ENCODE measurements around the gene CWC27.

Gene CWC27

GRCh38 chr5:64768358-64769312, at the start of gene CWC27, which contains the start of gene SREK1IP1:
Gene CWC27, plus strand, starts transcription at chr5:64768930. Its CDS starts 217 bp downstream, at chr5:64769147.
Gene SREK1IP1, minus strand, starts transcription at chr5:64768691. Its CDS starts 174 bp downstream, at chr5:64768517.
- DNase-seq (ENCODE audit: low read depth, low spot score): peak; percentile 63
- H3K27ac ChIP-seq: peak within 1 kb of the TSS; percentile 97

- DNase-seq (ENCODE audit: low read depth, low spot score): no peak
- H3K27ac ChIP-seq: no peak overlapping the region
These were observed 46.1 kb upstream of the CWC27 start for GRCh38 chr5:64722588-64722987.

GRCh38 chr5:64727150-64727549, 41.6 kb upstream of the CWC27 start:
- no peak for DNase-seq (ENCODE audit: low read depth, low spot score)
- no peak overlapping the region for H3K27ac ChIP-seq

- H3K27ac ChIP-seq: no peak overlapping the region
- no peak for DNase-seq (ENCODE audit: low read depth, low spot score)
These were observed 26.3 kb upstream of the CWC27 start for GRCh38 chr5:64742411-64742810.

- H3K27ac ChIP-seq: no peak overlapping the region
- no peak for DNase-seq (ENCODE audit: low read depth, low spot score)
These were observed 25.9 kb upstream of the CWC27 start for GRCh38 chr5:64742821-64743220.

- no peak overlapping the region for H3K27ac ChIP-seq
- no peak for DNase-seq (ENCODE audit: low read depth, low spot score)
These were observed 23.8 kb upstream of the CWC27 start for GRCh38 chr5:64744914-64745313.

- H3K27ac ChIP-seq: no peak overlapping the region
These were observed 22.3 kb upstream of the CWC27 start for GRCh38 chr5:64746446-64746845.

GRCh38 chr5:64749385-64749784, 19.3 kb upstream of the CWC27 start:
- no peak for DNase-seq (ENCODE audit: low read depth, low spot score)
- no peak overlapping the region for H3K27ac ChIP-seq

More at GRCh38 chr5:64746446-64746845, 22.3 kb upstream of the CWC27 start:
- DNase-seq (ENCODE audit: low read depth, low spot score): no peak

- no peak overlapping the region for H3K27ac ChIP-seq
- DNase-seq (ENCODE audit: low read depth, low spot score): no peak
These were observed 14.7 kb upstream of the CWC27 start for GRCh38 chr5:64754066-64754465.

- DNase-seq (ENCODE audit: low read depth, low spot score): no peak
- H3K27ac ChIP-seq: no peak overlapping the region
These were observed 9.8 kb upstream of the CWC27 start for GRCh38 chr5:64758901-64759300.

GRCh38 chr5:64759960-64760660, 8.6 kb upstream of the CWC27 start:
- DNase-seq (ENCODE audit: low read depth, low spot score): no peak
- no peak overlapping the region for H3K27ac ChIP-seq

- H3K27ac ChIP-seq: peak overlapping the region; percentile 97
- DNase-seq (ENCODE audit: low read depth, low spot score): no peak
These were observed 4.7 kb upstream of the CWC27 start for GRCh38 chr5:64763948-64764503.

GRCh38 chr5:64765804-64766504, 2.8 kb upstream of the CWC27 start:
- DNase-seq (ENCODE audit: low read depth, low spot score): peak; percentile 97
- H3K27ac ChIP-seq: peak overlapping the region; percentile 97

GRCh38 chr5:64766941-64767340, 1.8 kb upstream of the CWC27 start:
- peak overlapping the region; percentile 97 for H3K27ac ChIP-seq
- DNase-seq (ENCODE audit: low read depth, low spot score): no peak

- peak overlapping the region; percentile 97 for H3K27ac ChIP-seq
- no peak for DNase-seq (ENCODE audit: low read depth, low spot score)
These were observed 772 bp upstream of the CWC27 start for GRCh38 chr5:64767959-64768357.

GRCh38 chr5:64769855-64770254, 1.1 kb downstream of the CWC27 start:
- no peak for DNase-seq (ENCODE audit: low read depth, low spot score)
- peak overlapping the region; percentile 97 for H3K27ac ChIP-seq

GRCh38 chr5:64771736-64772135, 3.0 kb downstream of the CWC27 start:
- DNase-seq (ENCODE audit: low read depth, low spot score): no peak
- peak overlapping the region; percentile 97 for H3K27ac ChIP-seq

GRCh38 chr5:64773533-64773932, 4.8 kb downstream of the CWC27 start:
- H3K27ac ChIP-seq: no peak overlapping the region
- DNase-seq (ENCODE audit: low read depth, low spot score): no peak

- no peak for DNase-seq (ENCODE audit: low read depth, low spot score)
These were observed 6.6 kb downstream of the CWC27 start for GRCh38 chr5:64775291-64775690.

GRCh38 chr5:64784451-64785025, 15.8 kb downstream of the CWC27 start:
- no peak overlapping the region for H3K27ac ChIP-seq
- no peak for DNase-seq (ENCODE audit: low read depth, low spot score)

More at GRCh38 chr5:64775291-64775690, 6.6 kb downstream of the CWC27 start:
- H3K27ac ChIP-seq: no peak overlapping the region

All from epithelial cell of prostate (primary cell).